Progenitor cell of endocrine pancreas (in vitro differentiated cells): ENCODE data around the gene GNA15. TPM values are rescaled to one million over a fixed set of nuclear protein-coding genes. Genes with fewer than 3 reads are reported as not detected.
"Not testable (repeated sequence)": the region's sequence is repeated elsewhere in the genome, so short reads cannot be mapped to it uniquely, and the experiment has no call there.

ENCODE experiments used
- DNase-seq: peaks from one replicate; pipeline ENCODE4 v3.0.0; 2021; ENCODE audit warnings: low spot score; ENCODE audit not compliant: unreplicated experiment
- H3K27ac Mint-ChIP-seq: 2 replicates; pipeline ENCODE4 v1.8.0; 2021; ENCODE audit warnings: mild to moderate bottlenecking, moderate library complexity, mixed read lengths
- H3K27me3 Mint-ChIP-seq: 2 replicates; pipeline ENCODE4 v1.8.0; 2021; ENCODE audit warnings: mixed read lengths
- H3K36me3 Mint-ChIP-seq: 2 replicates; pipeline ENCODE4 v1.8.0; 2022; ENCODE audit warnings: mixed read lengths; ENCODE audit not compliant: insufficient read depth
- H3K4me1 Mint-ChIP-seq: 2 replicates; pipeline ENCODE4 v1.8.0; 2021; ENCODE audit warnings: low read depth, mixed read lengths
- H3K4me3 Mint-ChIP-seq: 2 replicates; pipeline ENCODE4 v1.8.0; 2021; ENCODE audit warnings: low read depth, mild to moderate bottlenecking, moderate library complexity, mixed read lengths
- H3K9me3 Mint-ChIP-seq: 2 replicates; pipeline ENCODE4 v1.8.0; 2021; ENCODE audit warnings: low read depth, mixed read lengths
- total RNA-seq: library from RNA; stranded (reverse); gene quantifications from 2 replicates; pipeline ENCODE4 v1.2.1, GENCODE V29; 2021
- TF ChIP-seq, protein P1 (sequence below): fragments of 200-600 bp; sonication (generic); IDR thresholded peaks from one replicate; pipeline ENCODE4 v1.5.0; 2021; ENCODE audit warnings: antibody characterized with exemption, mild to moderate bottlenecking; ENCODE audit not compliant: unreplicated experiment

Gene GNA15
- total RNA-seq, 1 donor from 2014 or later = not detected

DNA sequence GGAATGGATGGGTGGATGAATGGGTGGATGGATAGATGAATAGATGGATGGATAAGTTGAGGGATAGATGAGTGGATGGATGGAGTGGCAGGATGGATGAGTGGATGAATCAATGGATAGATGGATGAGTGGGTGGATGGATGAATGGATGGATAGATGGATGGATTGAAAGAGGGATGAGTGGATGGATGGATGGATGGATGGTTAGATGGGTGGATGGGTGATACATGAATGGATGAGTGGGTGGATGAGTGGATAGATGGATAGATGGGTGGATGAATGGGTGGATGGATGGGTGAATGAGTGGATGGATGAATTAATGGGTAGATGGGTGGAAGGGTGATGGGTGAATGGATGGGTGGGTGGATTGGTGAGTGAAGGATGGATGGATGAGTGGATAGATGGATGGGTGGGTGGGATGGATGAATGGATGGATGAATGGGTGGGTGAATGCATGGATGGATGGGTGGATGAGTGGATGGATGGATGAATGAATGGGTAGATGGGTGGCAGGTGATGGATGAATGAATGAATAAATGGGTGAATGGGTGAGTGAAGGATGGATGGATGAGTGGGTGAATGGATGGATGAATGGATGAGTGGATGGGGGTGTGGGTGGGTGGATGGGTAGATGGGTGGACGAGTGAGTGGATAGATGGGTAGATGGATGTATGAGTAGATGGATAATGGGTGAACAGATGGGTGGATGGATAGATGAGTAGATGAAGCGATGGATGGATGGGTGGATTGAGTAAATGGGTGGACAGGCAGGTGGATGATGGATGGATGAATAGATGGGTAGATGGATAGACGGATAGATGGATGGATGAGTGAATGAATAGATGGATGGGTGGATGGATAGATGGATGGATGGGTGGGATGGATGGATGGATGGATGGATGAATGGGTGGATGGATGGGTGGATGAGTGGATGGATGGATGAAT, 17.7 kb downstream of the GNA15 start:
- DNase-seq = no peak
- Mint-ChIP-seq H3K27me3 (peaks cover 10% of the 10 kb centered on the region), H3K36me3 (no peaks in the 10 kb centered on the region), H3K4me1 (no peaks in the 10 kb centered on the region), H3K4me3 (no peak overlapping the region), H3K9me3 (no peaks in the 10 kb centered on the region), H3K27ac (no peak overlapping the region)
- TF ChIP-seq, protein P1, sequence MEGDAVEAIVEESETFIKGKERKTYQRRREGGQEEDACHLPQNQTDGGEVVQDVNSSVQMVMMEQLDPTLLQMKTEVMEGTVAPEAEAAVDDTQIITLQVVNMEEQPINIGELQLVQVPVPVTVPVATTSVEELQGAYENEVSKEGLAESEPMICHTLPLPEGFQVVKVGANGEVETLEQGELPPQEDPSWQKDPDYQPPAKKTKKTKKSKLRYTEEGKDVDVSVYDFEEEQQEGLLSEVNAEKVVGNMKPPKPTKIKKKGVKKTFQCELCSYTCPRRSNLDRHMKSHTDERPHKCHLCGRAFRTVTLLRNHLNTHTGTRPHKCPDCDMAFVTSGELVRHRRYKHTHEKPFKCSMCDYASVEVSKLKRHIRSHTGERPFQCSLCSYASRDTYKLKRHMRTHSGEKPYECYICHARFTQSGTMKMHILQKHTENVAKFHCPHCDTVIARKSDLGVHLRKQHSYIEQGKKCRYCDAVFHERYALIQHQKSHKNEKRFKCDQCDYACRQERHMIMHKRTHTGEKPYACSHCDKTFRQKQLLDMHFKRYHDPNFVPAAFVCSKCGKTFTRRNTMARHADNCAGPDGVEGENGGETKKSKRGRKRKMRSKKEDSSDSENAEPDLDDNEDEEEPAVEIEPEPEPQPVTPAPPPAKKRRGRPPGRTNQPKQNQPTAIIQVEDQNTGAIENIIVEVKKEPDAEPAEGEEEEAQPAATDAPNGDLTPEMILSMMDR = no peak

DNA sequence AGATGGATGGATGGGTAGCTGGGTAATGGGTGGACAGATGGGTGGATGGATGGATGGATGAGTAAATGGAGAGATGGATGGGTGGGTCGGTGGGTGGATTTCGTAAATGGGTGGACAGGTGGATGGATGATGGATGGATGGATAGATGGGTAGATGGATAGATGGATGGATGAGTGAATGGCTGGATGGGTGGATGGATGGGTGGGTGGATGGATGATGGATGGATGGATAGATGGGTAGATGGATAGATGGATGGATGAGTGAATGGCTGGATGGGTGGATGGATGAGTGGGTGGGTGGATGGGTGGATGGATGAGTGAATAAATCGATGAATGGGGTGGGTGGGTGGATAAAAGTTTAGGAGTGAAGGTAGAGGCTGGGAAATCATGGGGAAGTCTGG, 18.6 kb downstream of the GNA15 start:
- H3K9me3 Mint-ChIP-seq, H3K27ac Mint-ChIP-seq, DNase-seq, H3K27me3 Mint-ChIP-seq, H3K36me3 Mint-ChIP-seq, H3K4me1 Mint-ChIP-seq, H3K4me3 Mint-ChIP-seq: not testable (repeated sequence)

DNA sequence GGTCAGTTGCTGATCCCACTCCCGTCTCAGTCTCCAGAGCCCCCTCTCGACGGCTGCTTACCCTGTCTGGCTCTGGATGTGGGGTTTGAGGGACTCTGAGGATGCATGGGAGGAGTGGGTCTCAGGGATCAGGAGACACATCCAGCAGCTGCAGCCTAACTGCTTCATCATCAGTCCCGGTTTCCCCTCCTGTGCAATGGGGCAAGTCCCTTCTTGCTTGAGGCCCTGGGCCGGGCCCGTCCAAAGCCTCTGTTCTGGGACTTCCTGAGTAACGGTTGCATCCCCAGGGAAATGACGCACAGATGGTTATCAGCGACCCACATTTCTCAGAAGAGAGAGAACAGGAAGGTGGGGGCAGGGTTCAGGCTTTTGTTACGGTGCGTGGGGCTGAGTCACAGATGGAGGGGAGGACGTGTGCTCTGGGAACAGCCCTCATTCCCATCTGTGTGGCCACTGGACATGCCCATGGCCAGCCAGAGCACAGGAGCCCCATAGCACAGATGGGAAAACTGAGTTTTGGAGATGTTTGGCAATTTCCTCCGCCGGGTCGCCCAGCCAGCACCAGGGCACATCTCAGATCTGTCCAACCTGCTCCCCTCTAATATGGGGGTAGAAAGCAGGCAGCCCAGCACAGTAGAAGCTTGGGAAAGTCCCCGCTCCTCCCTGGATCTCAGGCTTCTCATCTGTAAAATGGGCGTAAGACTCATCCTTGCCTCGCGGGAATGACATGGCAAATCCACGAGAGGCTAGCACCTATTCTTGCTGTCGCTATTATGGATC, 19.3 kb downstream of the GNA15 start:
- Mint-ChIP-seq H3K9me3 (no peaks in the 10 kb centered on the region), H3K36me3 (no peaks in the 10 kb centered on the region), H3K4me3 (no peak overlapping the region), H3K27ac (no peak overlapping the region), H3K27me3 (peaks cover 3% of the 10 kb centered on the region), H3K4me1 (no peaks in the 10 kb centered on the region)
- DNase-seq = no peak
- TF ChIP-seq, protein P1 = no peak

GRCh38 chr19:3157096-3157845, 21.4 kb downstream of the GNA15 start:
- no peaks in the 10 kb centered on the region for H3K9me3 Mint-ChIP-seq
- DNase-seq = no peak
- H3K27me3 Mint-ChIP-seq = no peaks in the 10 kb centered on the region
- no peak overlapping the region for H3K4me3 Mint-ChIP-seq
- no peaks in the 10 kb centered on the region for H3K4me1 Mint-ChIP-seq
- H3K36me3 Mint-ChIP-seq = no peaks in the 10 kb centered on the region
- TF ChIP-seq, protein P1 = no peak
- no peak overlapping the region for H3K27ac Mint-ChIP-seq

DNA sequence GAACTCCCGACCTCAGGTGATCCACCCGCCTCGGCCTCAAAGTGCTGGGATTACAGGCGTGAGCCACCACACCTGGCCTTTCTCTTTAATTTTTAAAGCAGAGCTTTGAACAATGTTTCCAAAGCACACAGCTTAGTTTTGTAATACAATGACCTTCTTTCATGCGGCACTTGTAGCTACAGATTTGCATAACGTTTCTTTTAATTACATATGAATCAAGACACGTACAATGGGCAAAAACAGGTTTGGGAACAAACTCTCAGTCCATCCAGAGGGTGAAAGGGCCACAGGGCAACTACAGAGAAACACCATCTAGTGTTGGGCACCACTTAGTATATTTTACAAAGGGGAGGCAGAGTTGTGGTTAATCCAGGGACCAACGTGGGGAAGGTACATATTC, 23.7 kb downstream of the GNA15 start:
- Mint-ChIP-seq H3K27ac (no peak overlapping the region), H3K27me3 (peaks cover 2% of the 10 kb centered on the region)
- no peak for DNase-seq

More for the DNA sequence above, 23.7 kb downstream of the GNA15 start:
- Mint-ChIP-seq H3K36me3 (no peaks in the 10 kb centered on the region), H3K4me3 (no peak overlapping the region), H3K9me3 (no peaks in the 10 kb centered on the region), H3K4me1 (peaks cover 1% of the 10 kb centered on the region)
- TF ChIP-seq, protein P1 = no peak
